GM06990 (cell line): ENCODE measurements around the gene EXOC3L1.

Source experiments
- DNase-seq: peaks from one replicate; pipeline ENCODE4 v3.0.0-alpha.2; 2011; ENCODE audit not compliant: insufficient read length; ENCODE audit errors: extremely low read depth
- H3K27me3 ChIP-seq: replicated peaks from 2 replicates; pipeline ENCODE4 v1.6.0; 2011; ENCODE audit warnings: low read length; ENCODE audit not compliant: control insufficient read depth, insufficient read depth
- H3K36me3 ChIP-seq: 2 replicates; pipeline ENCODE4 v1.5.1; 2011; ENCODE audit warnings: low read length; ENCODE audit not compliant: control insufficient read depth, insufficient read depth
- H3K4me3 ChIP-seq: replicated peaks from 2 replicates; pipeline ENCODE4 v1.5.1; 2011; ENCODE audit warnings: low read depth, mild to moderate bottlenecking, control low read depth, low read length
- CTCF ChIP-seq: IDR thresholded peaks from 2 replicates; pipeline ENCODE4 v1.5.1; 2011; ENCODE audit warnings: low read length, control low read depth, mild to moderate bottlenecking, inconsistent platforms; ENCODE audit not compliant: insufficient read depth, poor library complexity, severe bottlenecking

The EXOC3L1 gene

DNA sequence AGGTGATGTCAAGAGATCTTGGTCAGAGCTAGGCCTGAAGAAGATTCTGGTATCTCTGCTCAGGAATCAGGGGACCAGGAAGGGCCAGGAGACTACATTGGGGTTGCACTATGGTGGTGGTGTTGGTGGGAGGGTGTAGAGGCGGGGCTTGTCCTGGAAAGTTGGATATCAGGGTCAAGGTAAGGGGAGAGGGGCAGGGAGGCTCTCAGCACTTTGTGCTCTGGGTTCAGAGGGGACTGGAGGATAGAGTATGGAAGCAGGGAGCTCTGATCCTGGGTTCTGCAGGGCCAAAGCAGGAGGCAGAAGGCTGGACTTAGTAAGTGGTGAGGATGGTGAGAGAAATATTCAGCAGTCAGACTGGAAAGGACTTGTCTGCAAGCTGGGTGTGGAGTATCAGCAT is 16.6 kb downstream of the EXOC3L1 start:
- H3K27me3 ChIP-seq: no peaks in the 10 kb centered on the region
- no peak for TF ChIP-seq CTCF

DNA sequence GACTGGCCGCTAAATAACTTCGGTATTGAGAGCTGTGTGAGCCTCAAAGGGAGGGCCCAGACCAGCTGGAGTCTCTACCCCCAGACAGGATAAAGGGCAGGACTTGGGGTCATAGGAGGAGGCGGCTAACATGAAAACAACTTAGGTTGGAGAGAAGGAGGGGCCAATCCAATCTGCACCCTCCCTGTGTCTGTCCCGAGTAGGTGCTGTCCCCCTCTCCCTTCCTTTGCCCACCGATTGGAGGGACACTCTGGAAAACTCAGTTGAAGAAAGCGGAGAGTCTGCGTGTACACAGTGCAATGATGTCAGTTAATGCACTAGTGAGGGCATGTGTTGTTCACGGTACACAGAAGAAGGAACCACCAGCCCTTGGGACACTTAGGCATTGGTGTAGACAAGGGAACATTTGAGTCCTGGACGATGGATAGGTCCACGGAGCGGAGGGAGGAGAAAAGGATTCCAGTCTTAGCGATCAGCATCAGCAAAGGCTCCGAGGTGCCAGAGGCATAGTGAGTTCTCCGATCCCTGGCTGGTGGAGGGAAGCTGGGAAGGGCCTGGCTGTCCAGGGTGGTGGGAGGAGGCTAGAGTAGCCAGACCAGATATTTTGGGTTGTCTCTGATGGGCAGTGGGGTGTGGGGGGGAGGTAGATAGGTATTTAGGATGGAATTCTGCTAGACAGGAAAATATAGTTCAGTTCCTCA is 18.8 kb downstream of the EXOC3L1 start:
- no peaks in the 10 kb centered on the region for H3K36me3 ChIP-seq
- H3K27me3 ChIP-seq: no peaks in the 10 kb centered on the region; the same call in 1 of the 2 replicates
- no peak for TF ChIP-seq CTCF
- H3K4me3 ChIP-seq: peak overlapping the region; percentile 61
- no peak for DNase-seq

More for the DNA sequence above, 16.6 kb downstream of the EXOC3L1 start:
- H3K4me3 ChIP-seq: no peak overlapping the region
- H3K36me3 ChIP-seq: no peaks in the 10 kb centered on the region
- DNase-seq: no peak

- no peak for TF ChIP-seq CTCF
- Histone ChIP-seq H3K4me3 (peak within 1 kb of the TSS; percentile 61), H3K27me3 (no peaks in the 10 kb centered on the region; the same call in 1 of the 2 replicates), H3K36me3 (no peaks in the 10 kb centered on the region)
- DNase-seq: peak; percentile 73
These were observed 19.6 kb downstream of the EXOC3L1 start, which contains the start of gene NOL3 for GRCh38 chr16:67170168-67170948. Gene NOL3, plus strand, starts transcription at chr16:67170538.

DNA sequence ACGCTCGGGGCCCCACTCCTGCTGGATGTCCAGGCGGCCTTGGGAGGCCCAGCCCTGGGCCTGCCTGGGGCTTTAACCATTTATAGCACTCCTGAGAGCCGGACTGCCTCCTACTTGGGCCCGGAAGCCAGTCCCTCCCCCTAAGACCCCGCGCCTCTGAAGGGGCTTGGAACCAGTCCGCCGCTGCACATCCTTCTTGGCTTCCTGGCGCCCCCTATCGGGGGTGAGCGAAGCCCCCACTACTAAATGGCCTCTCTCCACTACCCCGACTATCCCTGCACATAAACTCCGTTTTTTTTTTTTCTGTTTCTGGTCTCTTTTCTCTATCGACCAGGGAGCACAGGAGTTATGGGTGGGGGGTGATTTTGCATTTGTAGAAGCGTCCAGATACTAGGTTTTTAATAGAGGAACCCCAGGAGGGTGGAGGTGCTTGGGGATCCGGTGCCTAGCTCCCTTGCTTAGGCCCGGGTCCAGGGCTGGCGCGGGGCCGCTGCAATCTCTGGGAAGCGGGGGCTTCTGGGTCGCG is 20.2 kb downstream of the EXOC3L1 start:
- Histone ChIP-seq H3K27me3 (no peaks in the 10 kb centered on the region; the same call in 1 of the 2 replicates), H3K36me3 (no peaks in the 10 kb centered on the region), H3K4me3 (peak overlapping the region; percentile 61)
- no peak for DNase-seq
- peak; percentile 77 for TF ChIP-seq CTCF

DNA sequence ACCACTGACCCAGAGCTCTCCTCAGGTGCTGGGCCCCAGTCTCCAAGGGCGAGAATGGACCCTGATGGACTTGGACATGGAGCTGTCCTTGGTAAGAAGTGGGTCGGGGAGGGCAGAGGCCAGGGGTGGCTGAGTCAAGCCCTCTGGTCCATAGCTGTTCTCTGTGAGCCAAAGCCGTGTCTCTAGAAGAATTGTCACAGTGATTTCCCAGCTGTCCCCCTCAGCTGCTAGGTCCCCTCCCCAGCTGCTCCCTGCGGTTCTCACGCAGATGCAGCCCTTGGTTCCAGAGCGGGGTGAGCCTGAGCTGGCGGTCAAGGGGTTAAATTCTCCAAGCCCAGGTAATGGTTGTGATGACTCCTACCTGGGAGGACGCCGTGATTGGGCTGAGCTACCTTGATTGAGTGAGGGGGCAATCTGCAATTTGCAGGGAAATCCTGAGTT is 20.9 kb downstream of the EXOC3L1 start:
- Histone ChIP-seq H3K27me3 (no peaks in the 10 kb centered on the region; the same call in 1 of the 2 replicates), H3K36me3 (no peaks in the 10 kb centered on the region), H3K4me3 (no peak overlapping the region)
- TF ChIP-seq CTCF: no peak
- DNase-seq: no peak
